HS-5 (cell line): ENCODE results near the gene KRT7.
"Not testable (repeated sequence)": the region's sequence is repeated elsewhere in the genome, so short reads cannot be mapped to it uniquely, and the experiment has no call there.

Experiments used
- DNase-seq: peaks from one replicate; pipeline ENCODE4 v3.0.0-alpha.2; 2012; ENCODE audit warnings: low read depth

KRT7 gene

GRCh38 chr12:52229836-52230343 is 3.2 kb upstream of the KRT7 start:
- DNase-seq, result no peak

- peak; percentile 80 for DNase-seq
These were observed 2.4 kb upstream of the KRT7 start for GRCh38 chr12:52230364-52231281.

- DNase-seq, result no peak
These were observed 1.5 kb upstream of the KRT7 start for GRCh38 chr12:52231305-52232202.

- no peak for DNase-seq
These were observed 805 bp upstream of the KRT7 start for GRCh38 chr12:52232203-52232673.

- no peak for DNase-seq
These were observed 592 bp downstream of the KRT7 start for GRCh38 chr12:52233462-52234207.

- DNase-seq, result no peak
These were observed 1.3 kb downstream of the KRT7 start for GRCh38 chr12:52234223-52234810.

- no peak for DNase-seq
These were observed 2.1 kb downstream of the KRT7 start for GRCh38 chr12:52235001-52235764.

- DNase-seq, result no peak
These were observed 2.8 kb downstream of the KRT7 start for GRCh38 chr12:52235822-52236361.

GRCh38 chr12:52236386-52237050 is 3.5 kb downstream of the KRT7 start:
- no peak for DNase-seq

GRCh38 chr12:52238207-52238840 is 5.3 kb downstream of the KRT7 start:
- no peak for DNase-seq

GRCh38 chr12:52238916-52239646 is 6.0 kb downstream of the KRT7 start:
- DNase-seq, result no peak

- DNase-seq, result no peak
These were observed 6.7 kb downstream of the KRT7 start for GRCh38 chr12:52239767-52240166.

- not testable (repeated sequence) for DNase-seq
These were observed 7.2 kb downstream of the KRT7 start for GRCh38 chr12:52240247-52240646.

GRCh38 chr12:52241205-52241842 is 8.3 kb downstream of the KRT7 start:
- DNase-seq, result no peak

GRCh38 chr12:52242442-52243258 is 9.6 kb downstream of the KRT7 start:
- no peak for DNase-seq

GRCh38 chr12:52243259-52243855 is 10.3 kb downstream of the KRT7 start:
- no peak for DNase-seq
